SU-DHL-6 (cell line): ENCODE measurements around the gene WDR4.

ENCODE experiments used
- H2AFZ ChIP-seq: fragments of 200-600 bp; sonication (generic); 2 replicates; pipeline ENCODE4 v1.6.1; 2014; ENCODE audit warnings: low read depth, mild to moderate bottlenecking, moderate library complexity, mixed read lengths, antibody characterized with exemption, low read length; ENCODE audit not compliant: severe bottlenecking
- H3F3A ChIP-seq: fragments of 200-600 bp; shearing (Covaris generic); 2 replicates; pipeline ENCODE4 v1.6.0; 2016; ENCODE audit warnings: antibody characterized with exemption, mild to moderate bottlenecking; ENCODE audit not compliant: insufficient read depth
- H3K27ac ChIP-seq: fragments of 200-600 bp; sonication (generic); 2 replicates; pipeline ENCODE4 v1.5.1; 2016; ENCODE audit warnings: low read depth, mild to moderate bottlenecking, low read length, moderate library complexity, mixed read lengths
- H3K27me3 ChIP-seq: fragments of 200-600 bp; sonication (generic), shearing (Covaris generic); 2 replicates; pipeline ENCODE4 v1.6.0; 2014; ENCODE audit warnings: mild to moderate bottlenecking, low read length
- H3K36me3 ChIP-seq: fragments of 200-600 bp; sonication (generic); 2 replicates; pipeline ENCODE4 v1.6.1; 2014; ENCODE audit warnings: mild to moderate bottlenecking, low read length, mixed read lengths
- H3K4me2 ChIP-seq: fragments of 300-600, 200-600 bp; shearing (Covaris generic), sonication (generic); 2 replicates; pipeline ENCODE4 v1.6.0; 2014; ENCODE audit warnings: low read length, low read depth, mild to moderate bottlenecking; ENCODE audit not compliant: poor library complexity, severe bottlenecking
- H3K4me3 ChIP-seq: fragments of 200-600 bp; sonication (generic); 2 replicates; pipeline ENCODE4 v1.5.1; 2014; ENCODE audit warnings: antibody characterized with exemption, low read length, mild to moderate bottlenecking, mixed read lengths; ENCODE audit not compliant: insufficient read depth, poor library complexity, severe bottlenecking
- H3K79me2 ChIP-seq: fragments of 200-600 bp; sonication (generic); 2 replicates; pipeline ENCODE4 v1.6.1; 2014; ENCODE audit warnings: mild to moderate bottlenecking, low read length, moderate library complexity; ENCODE audit not compliant: insufficient read depth
- H3K9ac ChIP-seq: fragments of 200-600 bp; sonication (generic); 2 replicates; pipeline ENCODE4 v1.7.0; 2014; ENCODE audit warnings: mild to moderate bottlenecking, low read length
- H3K9me2 ChIP-seq: fragments of 200-600 bp; sonication (generic); replicated peaks from 2 replicates; pipeline ENCODE4 v1.6.1; 2014; ENCODE audit warnings: low read length; ENCODE audit not compliant: insufficient read depth
- H3K9me3 ChIP-seq: fragments of 200-600 bp; sonication (generic); 2 replicates; pipeline ENCODE4 v1.6.1; 2014; ENCODE audit warnings: low read length, mixed read lengths; ENCODE audit not compliant: insufficient read depth
- H4K20me1 ChIP-seq: fragments of 200-600 bp; sonication (generic); 2 replicates; pipeline ENCODE4 v1.6.1; 2014; ENCODE audit warnings: low read depth, mild to moderate bottlenecking, antibody characterized with exemption, low read length, moderate library complexity, mixed read lengths
- EZH2phosphoT487 ChIP-seq: fragments of 200-600 bp; sonication (generic), shearing (Covaris generic); conservative IDR thresholded peaks from 2 replicates; pipeline ENCODE4 v1.6.1; 2018; ENCODE audit warnings: mild to moderate bottlenecking, antibody characterized with exemption, low read length, moderate library complexity, mixed read lengths
- TF ChIP-seq, protein P1 (sequence below): fragments of 200-600 bp; sonication (generic); IDR thresholded peaks from one replicate; pipeline ENCODE4 v1.5.1; 2017; ENCODE audit warnings: antibody characterized with exemption, mild to moderate bottlenecking, low read length, moderate library complexity; ENCODE audit not compliant: insufficient read depth, poor library complexity, severe bottlenecking

The WDR4 gene

DNA sequence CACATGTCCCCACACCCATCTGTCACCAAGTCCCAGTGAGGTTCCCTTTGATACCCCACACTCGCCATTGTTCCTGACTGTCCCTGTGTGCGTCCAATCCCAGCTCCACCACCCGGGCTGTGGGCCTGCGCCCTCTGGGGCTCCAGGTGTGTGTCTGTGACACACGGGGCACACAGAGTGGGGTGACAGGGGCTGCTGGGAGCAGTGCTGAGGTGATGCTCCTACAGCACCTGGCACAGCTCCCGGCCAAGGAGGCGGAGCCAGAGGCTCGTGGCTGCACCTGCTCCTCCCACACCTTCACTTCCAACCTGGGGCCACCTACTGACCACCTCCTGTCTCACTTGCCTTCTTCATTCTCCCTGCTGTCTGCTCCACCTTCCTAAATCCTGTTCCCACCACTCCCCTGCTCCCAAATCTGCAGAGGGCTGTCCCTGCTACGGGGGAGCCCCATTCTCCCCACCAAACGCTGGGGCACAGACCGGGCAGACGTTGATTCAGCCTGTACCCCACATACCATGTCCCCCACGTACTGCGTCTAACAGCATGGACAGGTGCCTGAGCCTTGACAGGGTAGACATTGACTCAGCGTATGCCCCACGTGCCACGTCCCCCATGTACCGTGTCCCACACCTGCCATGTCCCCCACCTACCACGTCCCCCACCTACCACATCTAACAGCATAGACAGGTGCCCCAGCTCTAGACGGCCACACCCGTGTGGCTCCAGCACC, 16.4 kb downstream of the WDR4 start:
- no peak overlapping the region for H3K4me3 ChIP-seq
- no peak overlapping the region for H3K9ac ChIP-seq
- no peaks in the 10 kb centered on the region for H3F3A ChIP-seq
- no peak overlapping the region for H3K4me2 ChIP-seq
- H3K27me3 ChIP-seq, result no peaks in the 10 kb centered on the region
- no peaks in the 10 kb centered on the region for H3K9me2 ChIP-seq
- H3K27ac ChIP-seq, result no peak overlapping the region
- H3K79me2 ChIP-seq, result peaks cover 77% of the 10 kb centered on the region
- no peaks in the 10 kb centered on the region for H4K20me1 ChIP-seq
- TF ChIP-seq, protein P1, sequence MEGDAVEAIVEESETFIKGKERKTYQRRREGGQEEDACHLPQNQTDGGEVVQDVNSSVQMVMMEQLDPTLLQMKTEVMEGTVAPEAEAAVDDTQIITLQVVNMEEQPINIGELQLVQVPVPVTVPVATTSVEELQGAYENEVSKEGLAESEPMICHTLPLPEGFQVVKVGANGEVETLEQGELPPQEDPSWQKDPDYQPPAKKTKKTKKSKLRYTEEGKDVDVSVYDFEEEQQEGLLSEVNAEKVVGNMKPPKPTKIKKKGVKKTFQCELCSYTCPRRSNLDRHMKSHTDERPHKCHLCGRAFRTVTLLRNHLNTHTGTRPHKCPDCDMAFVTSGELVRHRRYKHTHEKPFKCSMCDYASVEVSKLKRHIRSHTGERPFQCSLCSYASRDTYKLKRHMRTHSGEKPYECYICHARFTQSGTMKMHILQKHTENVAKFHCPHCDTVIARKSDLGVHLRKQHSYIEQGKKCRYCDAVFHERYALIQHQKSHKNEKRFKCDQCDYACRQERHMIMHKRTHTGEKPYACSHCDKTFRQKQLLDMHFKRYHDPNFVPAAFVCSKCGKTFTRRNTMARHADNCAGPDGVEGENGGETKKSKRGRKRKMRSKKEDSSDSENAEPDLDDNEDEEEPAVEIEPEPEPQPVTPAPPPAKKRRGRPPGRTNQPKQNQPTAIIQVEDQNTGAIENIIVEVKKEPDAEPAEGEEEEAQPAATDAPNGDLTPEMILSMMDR, result no peak
- no peak for TF ChIP-seq EZH2phosphoT487
- no peak overlapping the region for H2AFZ ChIP-seq
- 0 out of 2 replicates have a peak, but pooled peaks cover 4% of the 10 kb centered on the region for H3K36me3 ChIP-seq
- no peaks in the 10 kb centered on the region for H3K9me3 ChIP-seq

GRCh38 chr21:42861848-42862400, 17.4 kb downstream of the WDR4 start:
- H3K4me2 ChIP-seq, result no peak overlapping the region
- no peaks in the 10 kb centered on the region for H3K9me3 ChIP-seq
- H3K27ac ChIP-seq, result no peak overlapping the region
- TF ChIP-seq, protein P1, result no peak
- TF ChIP-seq EZH2phosphoT487, result no peak
- peaks cover 4% of the 10 kb centered on the region; the same call in 1 of the 2 replicates for H3K36me3 ChIP-seq
- no peak overlapping the region for H2AFZ ChIP-seq
- H3K9me2 ChIP-seq, result no peaks in the 10 kb centered on the region
- H3K27me3 ChIP-seq, result no peaks in the 10 kb centered on the region
- no peaks in the 10 kb centered on the region for H4K20me1 ChIP-seq
- H3K79me2 ChIP-seq, result peaks cover 74% of the 10 kb centered on the region
- H3F3A ChIP-seq, result no peaks in the 10 kb centered on the region
- no peak overlapping the region for H3K9ac ChIP-seq
- H3K4me3 ChIP-seq, result no peak overlapping the region

DNA sequence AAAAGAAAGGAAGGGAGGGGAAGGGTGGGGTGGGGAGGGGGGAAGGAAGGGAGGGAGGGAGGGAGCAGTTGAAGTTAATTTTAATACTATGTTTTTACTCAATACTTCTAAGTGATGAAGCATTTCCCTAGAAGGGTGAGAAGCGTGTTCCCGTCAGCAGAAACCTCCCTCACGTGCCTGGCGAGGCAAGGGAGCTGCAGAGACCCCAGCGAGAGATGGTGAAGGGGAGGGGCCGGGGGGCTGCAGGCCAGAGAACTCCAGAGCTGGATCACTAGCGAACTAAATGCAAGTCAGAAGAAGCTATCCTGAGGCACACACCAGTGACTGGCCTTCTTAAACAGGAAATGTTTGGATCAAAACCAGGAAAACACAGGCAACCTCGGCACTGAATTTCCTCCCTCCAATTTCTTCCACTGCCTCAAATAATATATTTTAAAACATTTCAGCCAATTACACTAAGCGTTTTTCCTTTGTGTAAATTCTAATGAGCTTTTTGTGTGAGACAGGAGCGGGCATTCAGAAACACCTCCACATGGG, 18.0 kb downstream of the WDR4 start:
- Histone ChIP-seq H3K27ac (no peak overlapping the region), H3K9me2 (no peaks in the 10 kb centered on the region), H3F3A (no peaks in the 10 kb centered on the region), H3K4me2 (no peak overlapping the region), H3K9ac (no peak overlapping the region), H4K20me1 (no peaks in the 10 kb centered on the region), H3K9me3 (no peaks in the 10 kb centered on the region), H3K79me2 (peaks cover 73% of the 10 kb centered on the region), H3K27me3 (no peaks in the 10 kb centered on the region), H2AFZ (no peak overlapping the region), H3K4me3 (no peak overlapping the region), H3K36me3 (peaks cover 8% of the 10 kb centered on the region; the same call in 1 of the 2 replicates)
- no peak for TF ChIP-seq EZH2phosphoT487
- TF ChIP-seq, protein P1, result no peak
